ENCODE results near the gene SEC31B. TPM values are rescaled to one million over a fixed set of nuclear protein-coding genes. Genes with fewer than 3 reads are reported as not detected.

Gene SEC31B
- total and polyA plus RNA-seq, 2 of the 8 experiments (the other 6 are each of a cell fraction or from before 2014, with no cell fraction given): 4.1 to 5.3 TPM

- TF ChIP-seq HDAC2 (IDR thresholded peaks at IDR 0.05; ENCODE audit: borderline replicate concordance in 1 of 2, low read depth in 2 of 2, low read length in 2 of 2) (peak in 1 of 2 experiments; percentile 59; a peak in 1 of 4 replicates), ATF2 (IDR thresholded peaks at IDR 0.05; ENCODE audit: low read length) (no peak; the same call in 1 of the 2 replicates), JUND (IDR thresholded peaks at IDR 0.05; ENCODE audit: low read length) (no peak), CREB1 (IDR thresholded peaks at IDR 0.05) (peak; percentile 60), YY1 (IDR thresholded peaks at IDR 0.05; ENCODE audit: low read depth, low read length) (peak; percentile 90), KDM4A (IDR thresholded peaks at IDR 0.05; ENCODE audit: low read depth, low read length, severe bottlenecking) (no peak), MAX (IDR thresholded peaks at IDR 0.05) (peak; percentile 98), CBX5 (IDR thresholded peaks at IDR 0.05; ENCODE audit: low read depth, low read length) (no peak), SAP30 (IDR thresholded peaks at IDR 0.05; ENCODE audit: insufficient read depth, insufficient replicate concordance, low read length) (no peak), BACH1 (IDR thresholded peaks at IDR 0.05; ENCODE audit: low read length) (no peak), FOSL1 (IDR thresholded peaks at IDR 0.05; ENCODE audit: insufficient read depth, low read depth, low read length) (no peak), GABPA (IDR thresholded peaks at IDR 0.05; ENCODE audit: borderline replicate concordance, insufficient read depth, low read length) (no peak), GTF2F1 (IDR thresholded peaks at IDR 0.05; ENCODE audit: borderline replicate concordance, low read depth, low read length) (no peak), CTCF (IDR thresholded peaks at IDR 0.05; ENCODE audit: control extremely low read depth in 1 of 3, insufficient read depth in 1 of 3, low read depth in 1 of 3, low read length in 3 of 3) (peak; percentile 98 to 100 (median 99)), POU5F1 (IDR thresholded peaks at IDR 0.05; ENCODE audit: low read depth, low read length) (no peak), RAD21 (IDR thresholded peaks at IDR 0.05 in 1 of 2, conservative IDR thresholded peaks at IDR 0.05 in 1 of 2; ENCODE audit: low read depth in 2 of 2, low read length in 2 of 2) (peak; percentile 96 to 97), BCL11A (IDR thresholded peaks at IDR 0.05; ENCODE audit: low read depth in 2 of 2, low read length in 2 of 2) (no peak), NRF1 (IDR thresholded peaks at IDR 0.05; ENCODE audit: low read depth, low read length) (no peak), TEAD4 (IDR thresholded peaks at IDR 0.05; ENCODE audit: low read depth, low read length) (no peak), CEBPB (IDR thresholded peaks at IDR 0.05; ENCODE audit: low read depth, low read length) (no peak)
These were observed 42.5 kb upstream of the SEC31B start (continued) for GRCh38 chr10:100562008-100562672.

Data from H1 (cell line).